Activated T-helper 9 cell treated with anti-CD3 and anti-CD28 coated beads, Interleukin-2, amount 50 U/mL, for 16 hours (primary cell): ENCODE measurements around the gene SLC25A45.

Experiments
- DNase-seq: peaks from one replicate; pipeline ENCODE4 v3.0.0-alpha.2; 2020; ENCODE audit warnings: low read depth

Gene SLC25A45

DNA sequence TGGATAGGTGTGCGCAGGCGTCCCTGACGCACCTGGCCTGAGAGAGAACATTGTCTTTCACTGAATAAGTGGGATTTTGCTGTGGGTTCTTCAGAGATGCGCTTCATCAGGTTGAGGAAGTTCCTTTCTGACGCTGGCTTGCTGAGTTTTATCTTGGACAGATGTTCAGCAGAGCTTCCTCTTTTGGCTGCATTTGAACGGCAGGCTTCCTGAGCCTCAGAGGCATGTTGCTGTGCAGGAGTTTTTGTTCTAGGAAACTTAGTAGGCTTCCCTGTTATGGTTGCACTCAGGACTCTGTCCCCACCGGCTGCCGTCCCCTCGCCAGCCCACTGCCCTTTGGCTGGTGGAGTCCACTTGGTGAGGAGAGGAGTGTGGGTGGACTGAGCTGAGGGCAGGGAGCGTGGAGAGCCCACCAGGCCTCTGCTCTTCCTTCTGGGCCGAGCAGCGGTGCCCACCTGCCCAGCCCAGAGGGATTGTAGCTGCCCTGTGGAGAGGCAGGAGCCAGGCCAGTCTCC, 21.2 kb upstream of the SLC25A45 start:
- DNase-seq = no peak

DNA sequence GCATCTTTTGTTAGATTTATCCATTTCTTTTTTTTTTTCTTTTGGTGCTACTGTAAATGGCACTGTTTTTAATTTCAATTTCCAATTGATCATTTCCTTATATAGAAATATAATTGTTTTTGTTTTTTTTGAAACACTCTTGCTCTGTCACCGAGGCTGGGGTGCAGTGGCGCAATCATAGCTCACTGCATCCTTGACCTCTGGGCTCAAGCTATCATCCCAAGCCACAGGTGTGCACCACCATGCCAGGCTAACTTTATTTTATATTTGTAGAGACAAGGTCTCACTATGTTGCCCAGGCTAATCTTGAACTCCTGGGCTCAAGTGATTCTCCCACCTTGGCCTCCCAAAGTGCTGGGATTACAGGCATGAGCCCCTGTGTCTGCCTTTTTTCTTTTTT, 20.3 kb upstream of the SLC25A45 start:
- no peak for DNase-seq

DNA sequence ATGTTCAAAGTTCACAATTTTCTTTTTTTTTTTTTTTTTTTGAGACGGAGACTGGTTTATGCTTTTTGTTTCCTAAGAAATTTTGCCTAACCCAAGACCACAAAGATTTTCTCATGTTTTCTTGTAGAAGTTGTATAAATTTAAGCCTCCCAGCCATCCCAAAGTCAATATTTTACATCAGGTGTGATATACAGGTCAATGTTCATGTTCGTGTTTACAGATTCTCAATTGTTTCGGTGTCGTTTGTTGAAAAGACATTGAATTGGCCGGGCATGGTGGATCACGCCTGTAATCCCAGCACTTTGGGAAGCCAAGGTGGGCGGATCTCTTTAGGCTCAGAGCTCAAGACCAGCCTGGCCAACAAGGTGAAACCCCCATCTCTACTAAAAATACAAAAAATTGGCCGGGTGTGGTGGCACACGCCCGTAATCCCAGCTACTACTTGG, 19.4 kb upstream of the SLC25A45 start:
- DNase-seq = no peak

DNA sequence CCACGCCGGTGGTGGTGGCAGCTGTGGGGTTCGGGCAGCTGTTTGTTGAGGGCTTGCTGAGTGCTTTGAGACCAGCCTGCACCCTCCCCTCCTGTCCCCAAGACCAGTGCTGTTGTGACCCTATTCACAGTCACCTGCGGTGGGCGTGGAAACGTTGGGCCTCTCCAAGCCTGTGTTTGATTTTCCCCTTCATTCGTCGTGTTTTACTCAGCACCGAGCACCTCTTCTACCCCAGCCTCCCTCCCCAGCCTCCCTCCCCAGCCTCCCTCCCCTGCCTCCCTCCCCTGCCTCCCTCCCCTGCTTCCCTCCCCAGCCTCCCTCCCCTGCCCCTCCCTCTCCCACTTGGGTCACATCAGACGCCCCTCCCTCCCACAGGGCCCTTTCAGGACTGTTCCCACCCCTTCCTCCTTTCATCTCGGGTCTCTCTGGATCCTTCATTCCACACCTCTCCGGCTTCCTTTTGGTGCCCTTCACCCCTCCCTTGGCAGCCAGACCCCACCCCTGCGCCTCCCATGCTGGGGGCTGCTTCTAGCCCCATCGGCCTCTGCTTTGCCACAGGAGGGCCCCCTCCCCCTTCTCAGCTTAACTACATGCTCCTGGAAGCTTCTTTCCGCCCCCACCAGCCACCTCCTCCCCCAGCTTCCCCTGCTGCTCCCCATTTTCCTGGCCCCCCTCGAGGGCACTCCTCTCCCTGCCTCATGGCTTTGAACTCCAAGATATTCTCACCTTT, 18.8 kb upstream of the SLC25A45 start:
- DNase-seq = no peak

DNA sequence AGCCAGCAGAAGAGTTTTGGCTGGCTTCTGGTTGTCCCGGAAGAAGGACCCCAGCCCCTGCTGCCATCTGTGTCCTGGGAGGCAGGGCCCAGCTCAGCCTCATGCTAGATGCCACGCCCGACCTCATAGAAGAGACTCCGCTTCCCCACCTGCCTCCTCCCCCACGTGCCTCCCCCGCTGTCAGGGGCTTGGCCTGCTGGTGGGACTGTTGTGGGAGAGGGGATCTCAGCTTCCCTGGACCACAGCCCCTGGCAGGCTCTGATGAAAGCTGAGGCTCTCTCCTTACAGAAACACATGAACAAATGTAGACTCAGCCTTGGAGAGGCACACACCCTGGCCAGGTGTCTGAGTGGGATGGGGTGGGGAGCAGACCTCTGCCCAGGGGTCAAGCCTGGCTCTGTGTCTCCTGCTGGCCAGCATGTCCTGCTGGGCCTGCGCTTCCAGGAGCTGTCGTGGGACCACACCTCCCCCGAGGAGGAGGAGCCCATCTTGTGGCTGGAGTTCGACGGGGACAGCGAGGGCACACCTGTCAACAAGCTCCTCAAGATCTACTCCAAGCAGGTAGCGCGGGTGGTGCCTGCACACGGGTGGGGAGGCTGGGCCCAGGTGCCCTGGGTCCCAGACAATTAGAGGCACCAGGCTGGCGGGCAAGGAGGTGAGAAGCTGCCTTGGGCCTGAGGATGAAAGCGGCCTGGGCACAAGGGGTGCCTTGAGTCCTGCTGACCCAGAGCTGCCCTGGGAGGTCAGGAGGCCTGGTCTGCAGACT, 18.0 kb upstream of the SLC25A45 start:
- DNase-seq = no peak

DNA sequence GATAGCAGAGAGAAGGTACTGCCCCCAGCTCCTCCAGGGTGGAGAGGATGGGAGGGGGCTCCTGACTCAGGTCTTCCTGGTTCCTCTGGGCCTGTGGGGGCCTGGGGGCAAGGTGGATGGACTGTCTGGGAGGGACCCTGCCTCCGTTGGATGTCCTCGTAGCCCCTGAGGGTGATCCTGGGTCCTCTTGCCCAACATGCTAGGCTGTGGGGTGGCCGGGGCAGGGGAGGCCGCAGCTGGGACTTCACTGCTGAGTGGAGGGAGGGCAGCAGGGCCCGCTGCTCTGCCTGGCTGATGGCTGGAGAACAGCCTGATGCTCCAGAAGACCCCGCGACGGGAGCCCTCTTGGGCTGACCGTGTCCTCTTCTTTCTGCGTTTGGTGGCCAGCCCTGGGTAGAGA, 17.4 kb upstream of the SLC25A45 start:
- no peak for DNase-seq

DNA sequence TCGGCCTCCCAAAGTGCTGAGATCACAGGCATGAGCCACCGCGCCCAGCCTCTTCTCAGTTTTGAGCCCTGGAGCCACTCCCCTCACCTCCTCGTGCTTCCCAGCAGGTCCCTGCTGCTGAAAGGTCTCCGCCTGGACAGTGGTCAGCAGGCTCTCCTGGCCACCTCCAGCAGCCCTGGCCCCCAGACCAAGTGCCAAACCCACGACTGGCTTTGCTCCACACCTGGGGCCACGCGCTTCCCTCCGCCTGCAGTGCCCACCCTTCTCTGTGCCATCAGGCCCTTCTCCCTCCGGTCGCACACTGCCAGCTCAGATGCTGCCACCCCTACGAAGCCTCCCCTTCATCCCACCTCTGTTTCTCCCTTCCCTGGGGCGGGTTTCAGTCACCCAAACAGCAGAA, 16.8 kb upstream of the SLC25A45 start:
- no peak for DNase-seq

DNA sequence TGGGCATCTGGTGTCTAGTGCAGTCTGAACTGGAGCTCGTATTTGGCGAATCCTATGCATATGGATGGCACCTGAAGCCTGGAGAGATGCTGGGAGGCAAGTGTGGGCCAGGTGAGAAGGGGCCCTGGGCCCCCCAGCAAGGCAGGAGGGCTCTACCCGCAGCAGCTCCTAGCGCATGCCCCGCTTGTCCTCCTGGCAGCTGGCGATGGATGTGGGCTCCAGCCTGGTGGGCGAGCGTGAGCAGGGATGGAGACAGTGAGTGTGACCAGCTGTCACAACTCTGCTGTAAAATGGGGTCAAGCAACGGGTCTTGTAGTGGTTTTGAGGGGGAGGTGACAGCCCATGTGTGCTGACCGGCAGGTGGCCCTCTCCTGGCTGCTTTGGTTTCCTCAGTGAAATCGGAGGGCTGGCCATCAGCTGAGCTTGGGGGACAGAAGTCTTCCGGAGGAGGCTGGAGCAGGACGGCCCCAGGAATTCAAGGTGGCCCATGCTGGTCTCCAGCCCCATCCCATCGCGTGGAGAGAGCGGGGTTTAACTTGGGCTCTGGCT, 16.0 kb upstream of the SLC25A45 start:
- no peak for DNase-seq

DNA sequence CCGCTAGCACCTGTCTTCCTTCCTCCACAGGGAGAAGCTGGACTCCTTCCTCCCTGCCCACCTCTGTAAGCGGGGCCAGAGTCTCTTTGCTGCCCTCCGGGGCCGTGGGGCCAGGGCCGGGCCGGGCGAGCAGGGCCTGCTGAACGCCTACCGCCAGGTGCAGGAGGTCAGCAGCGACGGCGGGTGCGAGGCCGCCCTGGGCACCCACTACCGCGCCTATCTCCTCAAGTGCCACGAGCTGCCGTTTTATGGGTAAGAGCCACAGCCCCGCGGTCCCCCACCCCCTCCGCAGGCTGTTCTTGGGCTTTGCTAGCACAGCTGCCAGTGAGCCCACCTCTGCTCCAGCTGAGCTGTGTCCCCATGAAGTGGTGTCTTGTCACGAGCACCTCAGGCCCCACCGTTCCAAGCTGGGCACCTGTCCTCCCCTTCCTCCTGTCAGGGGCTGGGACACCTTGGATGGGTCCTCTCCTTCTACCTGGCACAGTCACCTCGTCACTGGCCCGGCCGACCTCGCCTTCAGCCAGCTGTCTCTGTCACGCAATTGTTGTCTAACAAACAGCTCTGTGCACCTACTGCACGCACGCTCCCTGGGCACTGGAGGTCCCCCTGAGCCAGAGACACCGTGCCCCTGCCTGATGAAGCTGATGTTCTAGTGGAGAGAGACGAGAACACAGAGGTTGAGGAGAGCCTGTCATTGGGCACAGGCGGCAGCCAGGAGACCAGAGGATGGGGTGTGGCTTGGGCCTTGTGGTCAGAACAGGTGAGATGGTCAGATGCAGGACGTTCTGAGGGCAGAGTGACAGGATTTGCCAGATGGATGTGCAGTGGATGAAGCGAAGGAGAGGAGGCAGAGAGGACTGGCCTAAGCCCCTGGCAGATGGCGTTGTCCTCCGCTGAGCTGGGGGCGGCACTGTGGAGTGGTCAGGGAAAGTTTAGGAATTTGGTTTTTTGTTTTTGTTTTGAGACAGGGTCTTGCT, 14.6 kb upstream of the SLC25A45 start:
- no peak for DNase-seq

DNA sequence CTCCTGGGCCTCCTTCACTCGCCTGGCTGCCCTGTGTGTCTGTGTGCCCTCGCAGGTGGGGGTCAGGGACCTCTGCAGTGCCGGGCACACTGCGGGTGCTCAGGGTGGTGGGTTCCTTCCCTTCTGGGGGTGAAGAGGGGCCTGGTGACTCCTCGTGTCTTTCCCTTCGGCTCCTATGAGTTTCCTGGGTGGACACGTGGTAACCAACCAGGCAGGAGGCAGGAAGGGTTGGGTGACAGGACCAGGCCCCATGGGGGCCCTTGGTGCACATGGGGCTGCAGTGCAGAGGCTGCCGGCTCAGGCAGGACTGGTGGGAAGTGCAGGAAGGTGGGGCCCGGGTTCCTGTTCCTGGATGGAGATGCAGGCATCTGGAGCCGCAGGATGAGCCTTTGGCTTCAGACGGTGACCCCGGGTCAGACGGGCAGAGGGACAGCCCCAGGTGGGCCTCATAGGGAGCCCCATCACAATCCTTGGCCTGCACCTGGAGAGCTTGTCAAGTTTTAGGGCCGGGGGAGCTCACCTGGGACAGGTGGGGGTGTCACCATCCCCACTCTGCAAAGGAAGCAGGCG, 13.6 kb upstream of the SLC25A45 start:
- no peak for DNase-seq

DNA sequence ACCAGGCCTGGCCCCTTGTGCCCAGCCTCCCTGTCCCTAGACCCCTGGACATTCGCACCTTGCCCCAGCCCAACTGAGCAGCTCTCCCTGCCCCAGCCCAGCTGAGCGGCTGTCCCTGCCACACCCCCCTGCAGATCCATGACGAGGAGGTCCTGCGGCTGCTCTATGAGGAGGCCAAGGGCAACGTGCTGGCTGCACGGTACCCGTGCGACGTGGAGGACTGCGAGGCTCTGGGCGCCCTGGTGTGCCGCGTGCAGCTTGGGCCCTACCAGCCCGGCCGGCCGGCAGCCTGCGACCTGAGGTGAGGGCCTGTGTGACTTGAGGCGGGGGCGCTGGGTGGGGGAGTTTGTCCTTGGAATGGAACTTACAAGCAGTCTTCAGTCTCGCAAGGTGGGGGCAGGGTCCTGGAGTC, 11.7 kb upstream of the SLC25A45 start:
- no peak for DNase-seq

DNA sequence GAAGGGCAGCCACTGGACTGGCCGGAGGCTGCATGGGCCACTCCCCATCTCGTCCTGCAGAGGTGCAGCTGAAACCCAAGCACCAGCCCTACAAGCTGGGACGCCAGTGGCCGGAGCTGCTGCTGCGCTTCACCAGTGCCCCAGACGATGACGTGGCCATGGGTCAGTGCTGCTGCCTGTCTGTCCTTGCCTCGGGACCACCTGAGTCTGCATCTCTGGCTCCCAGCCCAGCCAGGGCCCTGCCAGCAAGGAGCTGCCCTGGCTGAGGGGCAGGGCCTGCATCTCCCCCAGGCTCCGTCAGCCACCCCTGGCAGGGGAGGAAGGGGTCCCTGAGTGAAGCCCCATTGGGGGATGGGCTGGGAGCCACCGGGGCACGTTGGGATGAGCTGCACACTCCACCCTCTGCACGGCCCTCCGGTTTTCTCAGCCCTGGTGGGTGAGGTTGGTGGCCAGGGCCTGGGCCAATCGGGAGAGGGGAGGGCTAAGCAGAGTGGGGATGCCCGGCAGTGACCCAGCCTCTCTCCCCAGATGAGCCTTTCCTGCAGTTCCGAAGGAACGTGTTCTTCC, 11.2 kb upstream of the SLC25A45 start:
- no peak for DNase-seq

DNA sequence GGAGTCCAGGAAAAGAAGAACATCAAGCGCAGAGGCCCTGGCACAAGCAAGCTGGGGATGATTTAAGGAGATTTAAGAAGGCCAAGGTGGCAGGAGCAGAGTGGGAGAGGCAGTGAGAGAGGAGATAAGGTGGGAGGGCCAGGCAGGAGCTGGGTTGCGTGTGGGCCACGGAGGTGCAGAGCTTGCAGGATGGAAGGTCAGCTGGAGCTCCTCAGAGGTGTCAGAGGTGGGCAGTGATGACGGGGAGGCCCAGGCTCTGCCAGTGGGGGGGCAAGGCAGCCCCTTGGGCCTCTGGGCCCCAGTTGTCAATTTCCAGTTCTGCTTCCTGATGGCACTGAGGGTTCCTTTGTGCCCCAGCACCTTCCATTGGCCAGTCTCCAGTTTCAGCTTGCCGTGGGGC, 10.5 kb upstream of the SLC25A45 start:
- DNase-seq = no peak

DNA sequence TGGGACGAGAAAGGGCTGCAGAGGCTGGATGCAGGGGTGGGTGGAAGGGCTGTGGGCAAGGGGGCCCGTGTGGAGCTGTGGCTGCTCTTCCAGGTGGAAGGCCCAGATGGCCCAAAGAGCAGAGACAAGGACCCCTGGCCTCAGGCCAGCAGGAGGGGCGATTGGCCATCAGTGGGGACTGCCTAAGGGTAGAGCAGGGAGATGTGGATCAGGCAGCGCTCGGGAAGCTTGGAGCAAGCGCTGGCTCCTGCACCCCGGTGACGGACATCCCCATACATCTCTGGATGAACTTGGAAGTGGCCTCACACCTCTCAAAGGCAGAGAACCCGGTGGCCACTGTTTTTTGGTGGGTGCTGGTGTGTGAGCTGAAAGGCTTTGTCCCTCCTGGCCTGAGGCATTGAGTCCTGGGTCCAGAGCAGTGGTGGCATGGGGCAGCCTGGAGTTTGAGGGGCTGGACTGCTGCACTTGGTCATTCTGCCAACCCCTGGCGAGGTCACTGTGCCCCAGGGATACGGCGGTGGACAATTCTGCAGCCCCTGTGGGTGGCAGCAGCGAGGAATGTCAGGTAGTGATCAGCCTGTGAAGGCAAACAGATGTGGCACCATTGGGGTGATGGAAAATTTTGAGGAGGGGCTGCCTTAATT, 9.9 kb upstream of the SLC25A45 start:
- no peak for DNase-seq

DNA sequence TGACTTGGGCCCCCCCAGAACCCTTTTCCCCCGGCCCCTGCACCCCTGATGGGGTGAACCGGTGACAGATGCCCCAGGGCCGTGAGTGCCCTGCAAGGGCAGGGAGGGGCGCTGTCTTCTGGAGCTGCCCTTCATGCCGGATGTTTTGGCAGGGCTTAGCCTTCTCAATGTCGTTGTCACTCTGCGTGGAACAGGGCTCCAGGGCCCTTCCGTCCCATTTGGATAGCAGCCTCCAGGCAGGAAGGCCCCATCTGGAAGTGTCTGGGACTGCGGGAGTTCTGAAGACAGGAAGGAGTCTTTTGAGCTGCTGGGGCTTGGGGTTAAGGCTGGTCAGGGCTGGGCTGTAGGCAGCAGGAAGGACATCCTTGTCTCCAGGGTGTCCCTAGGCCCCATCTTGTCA, 8.6 kb upstream of the SLC25A45 start:
- no peak for DNase-seq

DNA sequence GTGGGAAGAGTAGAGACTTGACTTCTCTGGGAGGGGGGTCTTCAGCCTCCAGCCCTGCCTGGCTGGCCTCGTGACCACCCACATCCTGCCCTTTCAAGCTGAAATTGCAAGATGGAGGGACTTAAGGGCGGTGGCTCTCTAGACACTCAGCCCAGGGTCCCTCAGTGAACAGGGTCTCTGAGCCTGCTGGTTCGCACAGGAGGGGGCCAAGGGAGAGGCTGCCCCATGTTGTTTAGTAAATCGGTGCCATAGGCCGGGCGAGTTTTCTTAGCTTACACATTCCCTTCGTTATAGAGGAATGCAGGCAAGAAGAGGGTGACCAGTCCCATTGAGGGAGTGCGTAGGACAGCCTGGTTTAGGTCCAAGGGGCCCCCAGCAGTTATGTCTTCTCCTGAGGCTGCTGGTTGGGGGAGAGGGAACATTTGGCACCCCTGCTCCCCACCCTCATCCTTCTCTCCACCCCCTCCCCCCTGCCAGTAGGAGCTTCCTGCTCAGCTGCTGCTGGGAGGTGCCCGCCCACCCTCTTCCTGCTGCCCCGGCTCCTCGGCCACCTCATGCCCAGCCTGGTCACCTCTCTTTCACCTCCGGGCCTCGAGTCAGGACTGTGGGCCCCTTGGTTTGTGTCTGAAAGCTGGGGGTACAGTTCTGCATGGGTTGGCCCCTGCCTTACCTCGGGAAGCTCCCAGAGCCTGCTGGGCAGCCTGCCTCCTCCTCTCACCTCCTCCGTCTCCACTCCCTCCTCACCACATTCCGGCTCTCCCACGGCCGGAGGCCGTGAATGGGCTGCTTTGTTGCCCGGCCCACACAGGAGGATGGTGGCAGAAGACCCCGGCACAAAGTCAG, 7.9 kb upstream of the SLC25A45 start:
- DNase-seq = no peak

DNA sequence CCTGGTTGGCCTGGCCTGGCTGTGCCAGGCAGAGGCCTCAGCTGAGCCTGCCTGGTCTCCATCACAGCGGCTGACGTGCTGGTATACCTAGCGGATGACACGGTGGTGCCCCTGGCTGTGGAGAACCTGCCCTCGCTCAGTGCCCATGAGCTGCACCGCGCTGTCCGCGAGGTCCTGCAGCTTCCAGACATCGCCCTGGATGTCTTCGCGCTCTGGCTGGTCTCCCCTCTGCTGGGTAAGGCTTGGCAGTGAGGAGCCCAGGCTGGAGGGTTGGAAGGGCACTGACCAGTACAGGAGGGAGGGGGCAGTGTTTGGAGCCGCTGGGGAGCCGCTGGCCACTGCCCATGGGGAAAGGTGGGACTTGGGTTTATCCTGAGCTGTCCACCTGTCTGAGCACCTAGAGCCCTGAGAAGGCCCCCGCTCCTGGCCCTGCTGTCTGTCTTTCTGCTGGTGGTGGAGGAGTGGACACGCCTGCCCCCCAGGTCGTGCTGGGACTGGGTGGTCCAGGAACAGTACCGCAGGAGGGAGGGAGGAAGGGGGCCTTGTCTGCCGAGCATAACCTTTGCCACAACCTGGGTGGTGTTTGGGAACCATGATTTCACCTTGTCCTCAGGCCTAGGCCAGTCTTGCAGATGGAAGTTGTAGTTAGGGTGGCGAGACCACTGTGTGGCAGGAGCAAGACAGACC, 7.0 kb upstream of the SLC25A45 start:
- no peak for DNase-seq

DNA sequence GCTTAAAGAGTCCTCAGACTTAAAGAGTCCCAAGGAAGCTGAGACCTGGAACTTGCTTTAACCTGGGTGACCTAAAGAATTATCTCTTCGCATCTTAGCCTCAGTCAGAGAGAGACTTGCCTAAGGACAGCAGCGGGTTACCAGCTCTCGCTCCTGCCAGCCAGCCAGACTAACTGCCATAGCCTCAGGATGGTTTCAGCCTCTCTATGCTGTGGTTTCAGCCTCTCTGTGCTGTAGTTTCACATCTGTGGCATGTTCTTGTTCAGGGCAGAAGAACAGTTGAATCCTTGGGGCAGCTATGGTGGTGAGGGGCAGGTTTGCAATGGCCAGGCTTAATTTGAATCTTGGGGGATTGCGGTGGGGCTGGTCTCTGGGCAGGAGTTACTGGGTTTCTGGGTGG, 6.3 kb upstream of the SLC25A45 start:
- DNase-seq = no peak
